Calu3 (cell line): Measurements from ENCODE around the gene MYLIP. TPM values are rescaled to one million over a fixed set of nuclear protein-coding genes. Genes with fewer than 3 reads are reported as not detected.
"Not testable (repeated sequence)": the region's sequence is repeated elsewhere in the genome, so short reads cannot be mapped to it uniquely, and the experiment has no call there.

ENCODE experiments used
- BruUV-seq: library from RNA; stranded (reverse); fragments of 400-500 nt; replicated peaks from 2 replicates; lab custom pipeline; 2021; lab: Mats Ljungman, UMichigan
- CTCF ChIA-PET: fragments of 300-600 bp; sonication (Branson Sonifier 250); formaldehyde crosslinking; loops from one replicate; lab custom pipeline; 2022; ENCODE audit warnings: antibody characterized with exemption; lab: Charles Lee
- DNase-seq: peaks from one replicate; pipeline ENCODE4 v3.0.0; 2022
- H3K27ac Mint-ChIP-seq: one replicate; pipeline ENCODE4 v1.8.0; 2022; ENCODE audit warnings: mixed read lengths; ENCODE audit not compliant: unreplicated experiment
- H3K27me3 Mint-ChIP-seq: one replicate; pipeline ENCODE4 v1.8.0; 2022; ENCODE audit warnings: mixed read lengths; ENCODE audit not compliant: unreplicated experiment
- H3K36me3 Mint-ChIP-seq: one replicate; pipeline ENCODE4 v1.8.0; 2022; ENCODE audit warnings: mild to moderate bottlenecking, moderate library complexity, mixed read lengths; ENCODE audit not compliant: insufficient read depth, unreplicated experiment
- H3K4me1 Mint-ChIP-seq: one replicate; pipeline ENCODE4 v1.8.0; 2022; ENCODE audit warnings: mild to moderate bottlenecking, low read depth, mixed read lengths; ENCODE audit not compliant: unreplicated experiment
- H3K4me3 Mint-ChIP-seq: one replicate; pipeline ENCODE4 v1.8.0; 2022; ENCODE audit warnings: mild to moderate bottlenecking, low read depth, moderate library complexity, mixed read lengths; ENCODE audit not compliant: unreplicated experiment
- H3K9me3 Mint-ChIP-seq: one replicate; pipeline ENCODE4 v1.8.0; 2022; ENCODE audit warnings: low read depth, mixed read lengths; ENCODE audit not compliant: unreplicated experiment
- CTCF ChIP-seq: fragments of 200-600 bp; IDR thresholded peaks from one replicate; pipeline ENCODE4 v1.8.0; 2022; ENCODE audit warnings: antibody characterized with exemption; ENCODE audit not compliant: unreplicated experiment
- intact Hi-C: fragments of 100-400 bp; cut with micrococcal nuclease; formaldehyde crosslinking; loops from one replicate; pipeline ENCODE4 v1.10.0; 2022; ENCODE audit not compliant: unreplicated experiment
- total RNA-seq: library from RNA; stranded (reverse); gene quantifications from 2 replicates; pipeline ENCODE4 v1.2.3, GENCODE V29; 2022

MYLIP gene
- total RNA-seq, 1 experiment from 2014 or later, result 8.1 TPM

- CTCF ChIA-PET, result no interaction called here
- H3K27ac Mint-ChIP-seq, result no peak overlapping the region
- BruUV-seq, result no TSS peak
These were observed 45.7 kb downstream of the MYLIP start for GRCh38 chr6:16174416-16175078.

GRCh38 chr6:16176600-16176999 lies 47.7 kb downstream of the MYLIP start:
- H3K9me3 Mint-ChIP-seq, H3K27me3 Mint-ChIP-seq, intact Hi-C loops, DNase-seq, H3K27ac Mint-ChIP-seq, CTCF ChIA-PET, H3K4me1 Mint-ChIP-seq, H3K36me3 Mint-ChIP-seq, H3K4me3 Mint-ChIP-seq, BruUV-seq: not testable (repeated sequence)

More at GRCh38 chr6:16174416-16175078, 45.7 kb downstream of the MYLIP start:
- no peak for DNase-seq
- H3K4me1 Mint-ChIP-seq, result no peaks in the 10 kb centered on the region
- no peaks in the 10 kb centered on the region for H3K27me3 Mint-ChIP-seq
- no peaks in the 10 kb centered on the region for H3K9me3 Mint-ChIP-seq
- H3K4me3 Mint-ChIP-seq, result no peak overlapping the region
- intact Hi-C loops, result no loop called here
- H3K36me3 Mint-ChIP-seq, result no peaks in the 10 kb centered on the region
- TF ChIP-seq CTCF, result no peak

- CTCF ChIA-PET, result no interaction called here
- intact Hi-C loops, result no loop called here
- no peak for DNase-seq
- Mint-ChIP-seq H3K9me3 (no peaks in the 10 kb centered on the region), H3K27ac (no peak overlapping the region), H3K27me3 (no peaks in the 10 kb centered on the region), H3K36me3 (no peaks in the 10 kb centered on the region), H3K4me3 (no peak overlapping the region), H3K4me1 (no peaks in the 10 kb centered on the region)
- BruUV-seq, result no TSS peak
- TF ChIP-seq CTCF, result no peak
These were observed 49.0 kb downstream of the MYLIP start for GRCh38 chr6:16177881-16178280.

GRCh38 chr6:16178351-16178750 lies 49.5 kb downstream of the MYLIP start:
- BruUV-seq, result no TSS peak
- Mint-ChIP-seq H3K27ac (no peak overlapping the region), H3K36me3 (no peaks in the 10 kb centered on the region), H3K4me3 (no peak overlapping the region), H3K9me3 (no peaks in the 10 kb centered on the region), H3K27me3 (no peaks in the 10 kb centered on the region), H3K4me1 (no peaks in the 10 kb centered on the region)
- no peak for TF ChIP-seq CTCF
- no peak for DNase-seq
- intact Hi-C loops, result no loop called here
- CTCF ChIA-PET, result no interaction called here

GRCh38 chr6:16179063-16179462 lies 50.2 kb downstream of the MYLIP start:
- BruUV-seq, result no TSS peak
- H3K9me3 Mint-ChIP-seq, result no peaks in the 10 kb centered on the region
- intact Hi-C loops, result no loop called here
- H3K27ac Mint-ChIP-seq, result no peak overlapping the region
- H3K36me3 Mint-ChIP-seq, result no peaks in the 10 kb centered on the region
- H3K4me1 Mint-ChIP-seq, result no peaks in the 10 kb centered on the region
- CTCF ChIA-PET, result no interaction called here
- TF ChIP-seq CTCF, result no peak
- no peaks in the 10 kb centered on the region for H3K27me3 Mint-ChIP-seq
- no peak overlapping the region for H3K4me3 Mint-ChIP-seq
- DNase-seq, result no peak
